Tongue (tissue), 2 donors: ENCODE measurements around the gene STK25. TPM values are rescaled to one million over a fixed set of nuclear protein-coding genes. Genes with fewer than 3 reads are reported as not detected.
"Not testable (repeated sequence)": the region's sequence is repeated elsewhere in the genome, so short reads cannot be mapped to it uniquely, and the experiment has no call there.

Experiments used
- DNase-seq: peaks from one replicate; pipeline ENCODE4 v3.0.0-alpha.2; 2015
- total RNA-seq: library from RNA; depleted of rRNA; stranded (reverse); fragments of >200 nt; gene quantifications from one replicate; pipeline ENCODE4 v1.2.3, GENCODE V29; 2014

The STK25 gene
- total RNA-seq, 1 donor from 2014 or later: 244 TPM

DNA sequence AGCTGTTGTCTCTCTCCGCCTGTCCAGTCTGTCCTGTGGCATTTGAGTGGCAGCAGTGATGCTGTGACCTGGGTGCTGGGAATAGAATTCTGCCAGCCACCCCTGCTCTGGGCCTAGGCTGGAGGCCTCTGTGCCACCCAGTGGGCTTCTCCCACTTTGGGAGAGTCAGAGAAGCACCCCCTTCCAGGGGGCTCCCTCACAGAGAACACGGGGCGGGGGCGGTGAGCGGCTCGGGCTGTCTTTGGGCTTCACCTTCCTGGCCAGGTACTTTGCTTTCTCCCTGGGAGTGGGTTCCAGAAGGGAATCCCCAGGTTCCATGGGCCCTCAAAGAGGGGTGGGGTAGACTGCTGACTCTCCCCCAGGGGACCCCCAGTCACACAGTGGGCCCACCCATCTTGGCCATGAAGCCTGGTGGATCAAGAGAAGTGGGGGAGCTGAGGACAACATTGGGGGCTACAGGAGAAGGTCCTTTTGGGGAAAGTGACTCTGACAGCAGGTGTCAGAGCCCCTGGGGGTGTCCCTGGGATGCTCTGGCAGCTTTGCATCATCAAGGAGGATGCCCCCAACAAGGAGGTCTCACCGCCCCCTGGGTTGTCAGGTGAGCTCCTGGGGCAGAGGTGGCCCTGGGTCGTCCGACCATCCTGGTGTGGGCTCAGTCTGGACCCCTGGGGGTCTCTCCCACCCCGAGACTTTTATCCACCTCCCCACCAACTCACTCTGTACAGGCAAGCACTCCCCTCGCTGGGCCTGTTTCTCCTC lies 31.4 kb upstream of the STK25 start:
- no peak for DNase-seq

GRCh38 chr2:241538838-241539615 lies 30.6 kb upstream of the STK25 start:
- DNase-seq: no peak

GRCh38 chr2:241535871-241536655 lies 27.7 kb upstream of the STK25 start:
- no peak for DNase-seq

DNA sequence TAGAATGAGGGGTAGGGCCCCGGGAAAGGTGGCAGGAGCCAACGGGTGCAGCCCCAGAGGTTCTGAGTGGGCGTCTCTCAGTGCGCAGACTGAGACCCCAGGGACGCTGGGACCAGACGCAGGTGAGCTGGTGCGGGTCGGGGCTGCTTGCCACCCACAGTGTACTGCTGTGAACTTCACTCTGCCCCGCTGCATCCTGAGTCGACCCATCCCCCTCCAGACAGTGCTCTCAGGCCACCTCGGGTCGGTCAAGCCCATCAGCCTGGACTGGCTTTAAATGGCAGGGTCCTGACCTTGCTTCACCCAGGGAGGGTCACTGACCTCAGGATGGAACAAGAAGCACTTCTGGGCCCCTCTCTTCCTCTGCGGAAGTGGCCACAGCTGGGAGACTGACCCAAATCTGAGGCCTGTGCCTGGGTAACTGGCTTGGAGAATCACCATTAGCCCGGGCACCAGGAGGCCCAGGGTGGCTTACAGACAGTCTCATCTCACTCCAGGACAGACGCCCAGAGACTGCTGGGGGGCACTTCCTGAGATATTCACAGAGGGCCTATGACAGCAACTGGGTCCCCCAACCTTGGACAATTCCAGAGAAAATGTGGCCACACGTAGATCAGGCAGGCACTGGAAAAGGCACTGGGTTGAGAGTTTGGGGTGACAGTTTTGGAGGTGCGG lies 26.5 kb upstream of the STK25 start:
- no peak for DNase-seq

DNA sequence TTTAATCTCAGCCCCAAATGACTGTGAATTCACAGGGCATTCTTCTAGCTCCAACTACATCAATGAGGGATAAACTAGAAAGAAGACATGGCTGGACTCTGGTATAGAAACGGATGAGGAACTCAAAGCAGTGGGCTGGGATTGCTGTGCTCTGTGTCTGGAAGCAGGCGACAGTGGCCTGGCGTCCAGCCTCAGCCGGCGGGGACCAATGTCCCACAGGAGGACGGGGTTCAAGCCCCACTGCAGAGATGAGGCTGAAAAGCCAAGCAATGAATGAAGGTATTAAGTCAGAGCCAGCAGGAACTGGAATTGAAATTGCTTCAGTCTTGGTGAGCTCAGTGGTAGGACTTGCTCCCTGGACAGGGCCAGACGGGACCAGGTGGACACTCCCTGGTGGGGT lies 25.9 kb upstream of the STK25 start:
- DNase-seq: no peak

DNA sequence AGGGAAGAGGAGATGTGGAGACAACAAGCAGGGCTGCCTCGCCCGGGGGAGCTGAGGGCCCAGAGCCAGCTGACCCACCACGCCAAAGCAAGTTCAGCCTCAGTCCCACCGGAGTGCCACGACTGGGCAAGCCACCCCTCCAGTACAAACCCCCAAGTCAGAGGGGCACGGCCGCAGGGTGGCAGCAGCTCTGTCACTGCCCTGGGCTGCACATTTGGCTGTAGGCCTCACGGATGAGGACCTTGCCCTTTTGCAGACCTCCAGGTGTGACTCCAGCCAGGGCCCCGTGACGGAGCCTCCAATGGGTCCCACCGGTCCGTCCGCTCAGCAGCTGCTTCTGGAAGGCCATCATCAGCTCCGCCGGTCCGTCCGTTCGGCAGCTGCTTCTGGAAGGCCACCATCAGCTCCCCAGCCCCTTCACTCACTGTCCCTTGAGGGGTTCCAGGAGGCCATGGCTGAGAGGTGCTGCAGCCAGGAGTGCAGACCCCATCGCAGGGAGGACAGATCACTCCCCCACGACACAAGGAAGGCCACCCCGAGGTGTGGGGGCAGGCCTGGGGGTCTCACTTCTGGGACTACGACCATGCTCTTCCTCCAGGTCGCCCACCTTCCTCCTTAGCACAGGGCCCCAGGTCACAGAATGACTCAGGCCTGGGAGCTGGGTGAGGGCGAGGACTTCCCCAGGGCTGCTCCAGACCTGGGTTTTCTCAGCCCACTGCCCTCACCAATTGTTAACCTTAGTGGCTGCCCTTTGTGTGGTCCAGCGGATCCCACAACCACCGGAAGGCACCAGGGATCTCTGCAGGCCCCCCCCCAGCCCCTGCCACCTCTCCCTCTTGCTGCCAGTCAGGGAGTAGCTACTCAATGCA lies 24.6 kb upstream of the STK25 start:
- no peak for DNase-seq

DNA sequence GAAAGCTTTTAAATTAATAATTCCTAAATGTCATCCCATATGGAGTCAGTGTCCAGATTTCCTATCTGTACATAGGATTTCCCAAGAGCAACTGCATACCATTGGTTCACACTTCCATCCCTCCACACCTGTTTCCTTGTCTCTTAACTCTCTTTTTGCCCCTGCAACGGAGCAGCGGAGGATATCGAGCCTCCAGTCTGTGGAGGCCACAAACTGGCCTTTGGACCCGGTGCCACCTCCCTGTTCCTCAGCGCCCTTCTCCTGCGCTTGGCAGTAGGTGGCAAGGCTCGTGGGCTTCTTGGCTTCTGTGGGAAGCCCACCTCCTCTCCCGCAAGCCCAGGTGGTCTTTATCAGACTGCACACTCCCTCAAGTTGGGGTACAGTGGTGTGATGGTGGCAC lies 23.8 kb upstream of the STK25 start:
- DNase-seq: no peak

DNA sequence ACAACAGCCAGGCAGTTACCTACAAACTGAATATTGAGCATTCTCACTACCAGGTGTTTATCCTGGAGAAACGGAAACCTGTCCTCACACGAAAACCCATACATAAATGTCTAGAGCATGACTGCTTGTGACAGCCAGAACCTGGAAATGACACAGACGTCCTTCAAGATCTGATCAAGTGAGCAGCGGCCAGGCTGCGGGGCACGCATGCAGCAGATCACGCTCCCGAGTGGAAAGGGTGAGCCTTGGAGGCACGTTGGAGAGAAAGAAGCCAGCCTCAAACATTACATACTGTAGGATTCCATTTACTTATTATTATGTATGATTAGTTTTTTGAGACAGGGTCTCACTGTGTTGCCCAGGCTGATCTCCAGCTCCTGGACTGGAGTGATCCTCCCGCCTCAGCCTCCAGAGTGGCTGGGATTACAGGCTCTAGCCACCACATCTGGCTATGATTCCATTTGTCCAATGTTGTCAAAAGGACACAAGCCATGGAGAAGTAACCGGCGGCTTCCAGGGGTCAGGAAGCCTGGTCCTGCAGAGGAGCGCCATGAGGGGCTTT lies 22.9 kb upstream of the STK25 start:
- DNase-seq: no peak

DNA sequence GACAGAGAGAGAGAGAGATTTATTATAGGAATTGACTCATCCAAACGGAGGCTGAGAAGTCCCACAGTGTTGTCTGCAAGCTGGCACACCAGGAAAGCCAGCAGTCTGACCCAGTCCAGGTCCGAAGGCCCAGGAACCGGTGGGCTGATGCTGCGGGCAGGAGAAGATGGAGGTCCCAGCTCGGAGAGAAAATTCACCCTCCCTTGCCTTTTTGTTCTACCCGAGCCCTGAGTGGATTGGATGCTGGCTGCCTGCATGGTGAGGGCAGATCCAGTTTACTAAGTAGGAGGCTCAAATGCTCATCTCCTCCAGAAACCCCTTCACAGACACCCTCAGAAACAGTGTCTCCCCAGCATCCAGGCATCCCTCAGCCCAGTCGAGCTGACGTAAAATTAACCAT lies 22.2 kb upstream of the STK25 start:
- DNase-seq: no peak

- not testable (repeated sequence) for DNase-seq
These were observed 17.7 kb upstream of the STK25 start for GRCh38 chr2:241525818-241526780.

DNA sequence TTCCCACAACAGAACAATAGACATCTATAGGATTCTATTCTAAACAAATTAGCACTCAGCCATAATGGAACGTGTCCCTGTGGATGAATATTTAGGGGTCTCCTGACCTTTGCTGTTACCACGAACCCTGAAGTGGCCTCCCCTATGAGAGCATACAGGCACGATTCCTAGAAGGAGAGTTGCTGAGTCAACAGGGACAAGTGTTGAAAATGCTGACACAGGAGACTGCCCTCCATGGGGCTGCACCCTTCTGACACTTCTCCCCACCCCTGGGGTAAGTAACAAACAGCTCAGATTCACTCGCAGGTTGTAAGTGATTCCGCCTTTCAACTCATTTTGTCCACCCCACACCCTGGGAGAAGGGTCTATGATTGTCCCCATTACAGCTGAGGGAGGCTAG lies 14.1 kb upstream of the STK25 start:
- no peak for DNase-seq

GRCh38 chr2:241519669-241520068 lies 11.3 kb upstream of the STK25 start:
- DNase-seq: no peak

- no peak for DNase-seq
These were observed 8.9 kb upstream of the STK25 start for GRCh38 chr2:241517297-241517696.

DNA sequence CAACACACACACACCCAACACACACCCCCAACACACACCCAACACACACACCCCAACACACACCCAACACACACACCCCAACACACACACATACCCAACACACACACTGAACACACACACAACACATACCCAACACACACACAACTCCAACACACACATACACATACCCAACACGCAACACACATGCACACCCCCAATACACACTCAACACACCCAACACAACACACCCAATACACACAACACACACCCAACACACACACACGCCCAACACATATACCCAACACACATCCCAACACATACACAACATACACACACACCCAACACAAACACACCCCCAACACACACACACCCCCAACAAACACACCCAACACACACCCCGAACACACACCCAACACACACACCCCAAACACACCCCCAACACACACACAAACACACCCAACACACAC lies 8.2 kb upstream of the STK25 start:
- no peak for DNase-seq

DNA sequence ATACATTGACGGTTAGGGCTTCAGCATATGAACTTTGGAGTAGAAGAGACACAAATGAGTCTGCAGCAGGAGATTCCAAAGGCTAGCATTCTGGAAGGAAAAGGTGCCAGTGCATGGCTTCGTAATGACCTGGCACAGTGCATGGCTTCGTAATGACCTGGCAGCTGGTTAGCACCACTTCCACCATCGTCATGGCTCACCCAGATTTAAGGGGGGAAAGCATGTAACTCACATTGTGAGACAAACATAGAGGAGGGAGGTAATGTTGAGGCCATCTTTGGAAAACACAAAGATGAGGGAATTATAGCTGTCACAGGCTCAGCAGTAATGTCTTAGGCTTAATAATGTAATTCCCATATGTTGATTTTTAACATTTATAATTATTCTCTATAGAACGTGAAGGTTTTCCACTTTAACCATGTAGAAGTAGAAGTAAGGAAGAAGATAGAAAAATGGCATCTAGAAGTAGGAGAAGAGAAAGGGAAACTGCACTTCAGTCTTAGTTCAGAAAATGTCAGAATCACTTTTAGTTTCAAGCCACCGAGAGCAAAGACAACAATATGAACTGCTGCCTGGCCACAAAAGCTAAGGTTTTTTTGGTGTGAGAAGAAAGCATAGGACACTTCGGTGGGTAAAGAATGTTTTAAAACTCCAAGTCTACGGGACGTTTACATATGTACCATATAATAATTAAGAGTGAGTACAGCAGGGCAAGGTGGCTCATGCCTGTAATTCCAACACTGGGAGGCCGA lies 6.8 kb upstream of the STK25 start:
- DNase-seq: no peak

DNA sequence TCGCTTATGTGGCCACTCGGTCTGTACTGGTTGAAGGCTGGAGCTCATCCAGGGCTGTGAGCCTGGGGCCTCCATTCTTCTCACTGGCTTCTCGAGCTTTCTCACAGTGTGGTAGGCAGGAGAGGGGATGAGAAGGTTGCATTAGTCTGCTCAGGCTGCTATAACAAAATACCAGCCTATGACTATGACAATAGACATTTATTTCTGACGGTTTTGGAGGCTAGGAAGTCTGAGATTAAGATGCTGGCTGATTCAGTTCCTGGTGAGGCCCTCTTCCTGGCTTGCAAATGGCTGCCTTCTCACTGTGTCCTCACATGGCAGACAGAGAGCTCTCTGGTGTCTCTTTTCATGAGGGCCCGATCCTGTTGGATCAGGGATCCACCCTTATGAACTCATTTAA lies 6.2 kb upstream of the STK25 start:
- DNase-seq: no peak

- no peak for DNase-seq
These were observed 2.8 kb upstream of the STK25 start for GRCh38 chr2:241511091-241511741.

- peak; percentile 15 for DNase-seq
These were observed 886 bp upstream of the STK25 start for GRCh38 chr2:241509155-241509784.
